OCI-LY3 (cell line): ENCODE data around the gene KRTAP10-4.

Experiments
- H2AFZ ChIP-seq: fragments of 200-600, 300-600 bp; shearing (Covaris generic); 2 replicates; pipeline ENCODE4 v1.6.0; 2014; ENCODE audit warnings: antibody characterized with exemption, low read depth, low read length
- H3K27ac ChIP-seq: fragments of 200-600, 300-600 bp; sonication (generic); 2 replicates; pipeline ENCODE4 v1.5.1; 2014; ENCODE audit warnings: mild to moderate bottlenecking, low read length, moderate library complexity, mixed read lengths
- H3K27me3 ChIP-seq: fragments of 200-600, 300-600 bp; sonication (generic); 2 replicates; pipeline ENCODE4 v1.6.1; 2014; ENCODE audit warnings: low read depth, low read length, mixed read lengths
- H3K36me3 ChIP-seq: fragments of 200-600, 300-600 bp; sonication (generic); replicated peaks from 2 replicates; pipeline ENCODE3; 2014; ENCODE audit warnings: low read depth, low read length, mixed read lengths
- H3K4me1 ChIP-seq: fragments of 300-600, 200-600 bp; sonication (generic); 2 replicates; pipeline ENCODE4 v1.6.1; 2014; ENCODE audit warnings: low read length, mixed read lengths
- H3K4me2 ChIP-seq: fragments of 200-600, 300-600 bp; sonication (generic); 2 replicates; pipeline ENCODE4 v1.6.1; 2014; ENCODE audit warnings: low read length, mixed read lengths
- H3K4me3 ChIP-seq: fragments of 300-600, 200-600 bp; sonication (generic); 2 replicates; pipeline ENCODE4 v1.5.1; 2014; ENCODE audit warnings: antibody characterized with exemption, mild to moderate bottlenecking, low read length, moderate library complexity
- H3K79me2 ChIP-seq: fragments of 300-600, 200-600 bp; shearing (Covaris generic); 2 replicates; pipeline ENCODE4 v1.6.1; 2014; ENCODE audit warnings: mild to moderate bottlenecking, low read length, mixed read lengths
- H3K9ac ChIP-seq: fragments of 300-600, 200-600 bp; shearing (Covaris generic); 2 replicates; pipeline ENCODE4 v1.6.0; 2014; ENCODE audit warnings: mild to moderate bottlenecking, low read length, moderate library complexity
- H3K9me3 ChIP-seq: fragments of 200-600, 300-600 bp; shearing (Covaris generic); 2 replicates; pipeline ENCODE4 v1.6.1; 2014; ENCODE audit warnings: low read length, mixed read lengths; ENCODE audit not compliant: insufficient read depth
- H4K20me1 ChIP-seq: fragments of 200-600, 300-600 bp; sonication (generic); 2 replicates; pipeline ENCODE4 v1.6.1; 2016; ENCODE audit warnings: low read length, mixed read lengths; ENCODE audit not compliant: insufficient read depth
- EZH2phosphoT487 ChIP-seq: fragments of 200-600 bp; shearing (Covaris generic); IDR thresholded peaks from 2 replicates; pipeline ENCODE4 v1.6.1; 2018; ENCODE audit warnings: antibody characterized with exemption, mixed run types, low read depth
- TF ChIP-seq, protein P1 (sequence below): fragments of 200-600, 300-600 bp; sonication (generic); IDR thresholded peaks from 2 replicates; pipeline ENCODE4 v1.5.1; 2014; ENCODE audit warnings: antibody characterized with exemption, low read length, low read depth

Gene KRTAP10-4

DNA sequence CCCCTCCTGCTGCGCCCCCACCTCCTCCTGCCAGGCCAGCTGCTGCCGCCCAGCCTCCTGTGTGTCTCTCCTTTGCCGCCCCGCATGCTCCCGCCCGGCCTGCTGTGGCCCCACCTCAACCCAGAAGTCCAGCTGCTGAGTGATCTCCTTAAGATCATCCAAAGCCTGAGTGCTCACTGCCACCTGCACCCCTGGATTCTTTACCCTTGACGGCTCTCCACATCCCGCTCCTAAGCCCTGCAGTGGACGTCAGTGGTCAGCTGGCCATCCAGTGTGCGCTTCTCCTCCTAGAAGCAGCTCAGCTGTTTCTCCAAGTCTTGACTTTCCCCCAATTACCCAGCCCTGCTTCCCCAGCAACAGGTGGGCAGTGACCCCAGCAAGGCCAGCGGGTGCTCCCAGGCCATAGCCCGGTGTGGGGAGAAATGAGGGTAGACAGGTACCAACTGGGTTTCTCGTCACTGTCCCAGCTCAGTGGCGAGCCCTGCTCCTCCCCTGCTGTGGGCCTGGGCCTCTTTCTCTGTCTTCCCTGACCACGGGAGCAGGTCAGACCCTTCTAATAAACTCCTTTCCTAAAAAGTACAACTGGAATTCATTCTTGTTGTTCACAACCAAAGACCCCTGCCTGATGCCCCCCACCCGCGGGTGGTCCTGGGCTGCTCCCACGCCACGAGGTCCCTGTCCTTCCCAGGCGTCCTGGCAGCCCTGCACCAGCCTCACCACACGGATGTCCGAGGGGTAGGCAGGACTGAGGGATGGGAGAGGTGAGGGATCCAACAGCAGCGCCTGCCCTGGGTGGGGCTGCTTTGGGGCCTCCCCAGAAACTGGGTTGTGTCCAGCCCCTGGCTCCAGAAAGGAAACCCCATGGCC lies 28.3 kb downstream of the KRTAP10-4 start:
- H3K4me2 ChIP-seq = no peak overlapping the region
- H3K27me3 ChIP-seq = no peaks in the 10 kb centered on the region; the same call in 1 of the 2 replicates
- no peak overlapping the region for H3K9ac ChIP-seq
- no peaks in the 10 kb centered on the region for H4K20me1 ChIP-seq
- TF ChIP-seq EZH2phosphoT487 = no peak
- TF ChIP-seq, protein P1, sequence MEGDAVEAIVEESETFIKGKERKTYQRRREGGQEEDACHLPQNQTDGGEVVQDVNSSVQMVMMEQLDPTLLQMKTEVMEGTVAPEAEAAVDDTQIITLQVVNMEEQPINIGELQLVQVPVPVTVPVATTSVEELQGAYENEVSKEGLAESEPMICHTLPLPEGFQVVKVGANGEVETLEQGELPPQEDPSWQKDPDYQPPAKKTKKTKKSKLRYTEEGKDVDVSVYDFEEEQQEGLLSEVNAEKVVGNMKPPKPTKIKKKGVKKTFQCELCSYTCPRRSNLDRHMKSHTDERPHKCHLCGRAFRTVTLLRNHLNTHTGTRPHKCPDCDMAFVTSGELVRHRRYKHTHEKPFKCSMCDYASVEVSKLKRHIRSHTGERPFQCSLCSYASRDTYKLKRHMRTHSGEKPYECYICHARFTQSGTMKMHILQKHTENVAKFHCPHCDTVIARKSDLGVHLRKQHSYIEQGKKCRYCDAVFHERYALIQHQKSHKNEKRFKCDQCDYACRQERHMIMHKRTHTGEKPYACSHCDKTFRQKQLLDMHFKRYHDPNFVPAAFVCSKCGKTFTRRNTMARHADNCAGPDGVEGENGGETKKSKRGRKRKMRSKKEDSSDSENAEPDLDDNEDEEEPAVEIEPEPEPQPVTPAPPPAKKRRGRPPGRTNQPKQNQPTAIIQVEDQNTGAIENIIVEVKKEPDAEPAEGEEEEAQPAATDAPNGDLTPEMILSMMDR = no peak
- H3K4me1 ChIP-seq = no peaks in the 10 kb centered on the region
- H3K27ac ChIP-seq = no peak overlapping the region
- H2AFZ ChIP-seq = no peak overlapping the region
- H3K79me2 ChIP-seq = no peaks in the 10 kb centered on the region
- H3K9me3 ChIP-seq = no peaks in the 10 kb centered on the region
- H3K4me3 ChIP-seq = no peak overlapping the region
- H3K36me3 ChIP-seq = no peaks in the 10 kb centered on the region

DNA sequence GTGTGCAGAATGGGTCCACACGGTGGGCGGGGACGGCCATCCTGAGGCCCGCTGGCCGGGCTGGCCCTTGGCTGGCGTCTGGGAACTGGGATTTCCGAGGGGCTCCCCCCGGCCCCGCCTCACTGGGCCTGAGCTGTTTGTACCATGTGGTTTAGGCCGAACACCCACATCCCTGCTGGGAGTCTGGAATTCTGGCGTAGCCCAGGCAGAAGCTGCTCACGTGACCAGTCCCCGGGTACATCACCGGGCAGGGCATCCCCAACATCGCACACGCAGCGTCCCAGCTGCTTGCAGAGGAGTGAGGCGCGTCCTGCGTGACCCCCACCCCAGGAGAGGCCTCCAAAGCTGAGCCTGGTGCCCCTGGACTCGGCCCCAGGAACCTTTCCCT lies 28.9 kb downstream of the KRTAP10-4 start:
- H3K9ac ChIP-seq = no peak overlapping the region
- TF ChIP-seq, protein P1 = no peak
- no peak for TF ChIP-seq EZH2phosphoT487
- no peak overlapping the region for H3K4me2 ChIP-seq

DNA sequence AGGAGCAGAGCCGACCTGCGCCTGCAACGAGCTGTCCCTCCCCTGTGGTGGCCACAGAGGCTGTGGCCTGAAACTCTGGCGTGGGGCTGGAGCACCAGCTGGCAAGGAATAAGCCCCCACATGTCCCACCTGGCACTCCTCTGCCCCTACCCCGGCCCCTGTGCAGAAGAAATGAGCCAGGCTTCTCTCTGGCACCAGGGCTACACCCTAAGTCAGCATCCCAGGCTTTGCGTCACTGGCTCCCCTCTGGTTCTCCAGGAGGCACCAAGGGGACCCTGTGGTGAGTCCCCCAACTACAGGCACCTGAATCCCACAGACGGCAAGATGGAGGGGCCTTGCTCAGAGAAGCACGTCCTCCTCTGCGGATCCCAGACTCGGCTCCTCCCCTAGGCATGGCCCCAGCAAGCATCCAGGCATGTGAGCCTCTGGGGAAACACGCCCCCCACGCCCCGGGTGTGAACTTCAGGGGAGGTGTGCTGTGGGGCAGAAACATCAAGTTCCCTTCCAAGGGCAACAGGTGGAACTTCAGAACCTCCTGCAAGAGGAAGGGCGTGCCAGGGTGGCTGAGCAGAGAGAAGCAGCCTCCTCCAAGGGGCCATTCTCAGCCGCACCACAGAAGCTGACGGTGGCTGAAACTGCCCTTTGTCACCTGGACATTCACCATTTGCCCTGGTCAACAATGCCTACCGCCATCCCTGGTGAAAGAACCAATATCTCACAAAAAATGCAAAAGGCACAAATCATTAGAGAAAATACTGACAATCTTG lies 29.8 kb downstream of the KRTAP10-4 start:
- Histone ChIP-seq H3K4me3 (no peak overlapping the region), H3K4me2 (no peak overlapping the region), H3K9me3 (no peaks in the 10 kb centered on the region), H3K27ac (no peak overlapping the region), H3K79me2 (no peaks in the 10 kb centered on the region), H3K36me3 (no peaks in the 10 kb centered on the region), H3K9ac (no peak overlapping the region), H4K20me1 (no peaks in the 10 kb centered on the region), H3K4me1 (no peaks in the 10 kb centered on the region), H2AFZ (no peak overlapping the region), H3K27me3 (no peaks in the 10 kb centered on the region; the same call in 1 of the 2 replicates)
- TF ChIP-seq, protein P1 = no peak
- TF ChIP-seq EZH2phosphoT487 = no peak

More for the DNA sequence above, 28.9 kb downstream of the KRTAP10-4 start:
- Histone ChIP-seq H3K9me3 (no peaks in the 10 kb centered on the region), H3K4me3 (no peak overlapping the region), H4K20me1 (no peaks in the 10 kb centered on the region), H3K79me2 (no peaks in the 10 kb centered on the region), H3K36me3 (no peaks in the 10 kb centered on the region), H2AFZ (no peak overlapping the region), H3K4me1 (no peaks in the 10 kb centered on the region), H3K27ac (no peak overlapping the region), H3K27me3 (no peaks in the 10 kb centered on the region; the same call in 1 of the 2 replicates)

DNA sequence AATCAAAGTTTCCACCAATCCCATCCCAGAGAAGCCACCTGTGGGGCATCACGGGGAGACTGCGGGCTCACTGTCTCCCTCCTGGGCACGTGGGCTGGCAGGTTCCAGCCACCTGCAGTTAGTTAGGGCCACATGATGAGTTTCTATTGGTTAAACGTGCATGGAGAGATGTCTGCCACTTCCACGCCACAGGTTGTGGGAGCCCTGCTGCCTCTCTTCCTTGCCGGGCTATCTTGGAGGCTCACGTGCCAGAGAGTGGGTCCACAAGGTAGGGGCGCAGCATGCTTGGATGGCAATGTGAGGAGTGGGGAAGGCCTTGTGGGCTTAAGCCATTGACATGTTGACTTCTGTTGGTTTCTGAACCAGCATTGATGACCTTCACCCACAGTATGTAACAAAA lies 30.4 kb downstream of the KRTAP10-4 start:
- H3K79me2 ChIP-seq = no peaks in the 10 kb centered on the region
- no peaks in the 10 kb centered on the region for H3K9me3 ChIP-seq
- no peak overlapping the region for H3K4me2 ChIP-seq
- no peak overlapping the region for H2AFZ ChIP-seq
- H3K4me1 ChIP-seq = no peaks in the 10 kb centered on the region
- no peaks in the 10 kb centered on the region; the same call in 1 of the 2 replicates for H3K27me3 ChIP-seq
- no peak overlapping the region for H3K27ac ChIP-seq
- no peaks in the 10 kb centered on the region for H3K36me3 ChIP-seq
- TF ChIP-seq, protein P1 = no peak
- TF ChIP-seq EZH2phosphoT487 = no peak
- no peaks in the 10 kb centered on the region for H4K20me1 ChIP-seq
- H3K4me3 ChIP-seq = no peak overlapping the region
- H3K9ac ChIP-seq = no peak overlapping the region
